SK-N-SH (cell line): ENCODE results near the gene GHR. TPM values are rescaled to one million over a fixed set of nuclear protein-coding genes. Genes with fewer than 3 reads are reported as not detected.

Source experiments
- CTCF ChIA-PET: fragments of 300-600, 350-600 bp; formaldehyde crosslinking; extraction: SDS; loops from one replicate; lab custom pipeline; 2021; lab: Yijun Ruan, JAX
- POLR2A ChIA-PET: fragments of 350-600 bp; sonication (Branson Sonifier 250); formaldehyde crosslinking; extraction: SDS; loops from one replicate; lab custom pipeline; 2020; ENCODE audit warnings: antibody characterized with exemption, inconsistent platforms; lab: Yijun Ruan, JAX
- DNase-seq: peaks from one replicate; pipeline ENCODE4 v3.0.0; 2012
- H2AFZ ChIP-seq: fragments of 200-600 bp; sonication (generic); 2 replicates; pipeline ENCODE4 v1.8.1; 2016; ENCODE audit warnings: antibody characterized with exemption, mild to moderate bottlenecking, low read depth
- H3F3A ChIP-seq: fragments of 200-600 bp; sonication (generic); replicated peaks from 2 replicates; pipeline ENCODE3; 2016; ENCODE audit warnings: antibody characterized with exemption, mild to moderate bottlenecking; ENCODE audit not compliant: insufficient read depth
- H3K27ac ChIP-seq, 2 experiments: fragments of 200-500 bp in 1 of 2; fragments of 200-600 bp in 1 of 2; sonication (Bioruptor generic) in 1 of 2; sonication (generic), shearing (Covaris generic) in 1 of 2; 2 replicates each; pipeline versions ENCODE4 v1.5.1 to v1.6.1; 2014 to 2016; ENCODE audit warnings: low read depth in 2 of 2, inconsistent platforms in 1 of 2, low read length in 1 of 2, mild to moderate bottlenecking in 1 of 2, mixed read lengths in 1 of 2
- H3K27me3 ChIP-seq: fragments of 200-600 bp; sonication (generic), shearing (Covaris generic); 2 replicates; pipeline ENCODE4 v1.6.1; 2016; ENCODE audit warnings: mixed run types; ENCODE audit not compliant: insufficient read depth
- H3K36me3 ChIP-seq, 2 experiments: fragments of 200-500 bp in 1 of 2; fragments of 200-600 bp in 1 of 2; sonication (Bioruptor generic) in 1 of 2; sonication (generic) in 1 of 2; replicated peaks in 1 of 2; 2 replicates each; pipeline versions ENCODE3 to v1.5.1; 2014 to 2016; ENCODE audit warnings: low read length in 1 of 2, mild to moderate bottlenecking in 1 of 2; ENCODE audit not compliant: insufficient read depth in 2 of 2, control insufficient read depth in 1 of 2
- H3K4me1 ChIP-seq, 2 experiments: fragments of 200-500 bp in 1 of 2; fragments of 200-600 bp in 1 of 2; sonication (Bioruptor generic) in 1 of 2; sonication (generic), shearing (Covaris generic) in 1 of 2; 2 replicates each; pipeline versions ENCODE4 v1.5.1 to v1.6.1; 2014 to 2016; ENCODE audit warnings: low read depth in 1 of 2, low read length in 1 of 2, mixed run types in 1 of 2; ENCODE audit not compliant: insufficient read depth in 2 of 2, control insufficient read depth in 1 of 2
- H3K4me2 ChIP-seq: fragments of 200-600 bp; sonication (generic), shearing (Covaris generic); 2 replicates; pipeline ENCODE4 v1.6.1; 2017; ENCODE audit warnings: mixed run types
- H3K4me3 ChIP-seq, 2 experiments: fragments of 200-500 bp in 1 of 2; fragments of 200-600 bp in 1 of 2; sonication (Bioruptor generic) in 1 of 2; sonication (generic), shearing (Covaris generic) in 1 of 2; 2 replicates each; pipeline versions ENCODE4 v1.5.1 to v1.8.1; 2014 to 2016; ENCODE audit warnings: low read depth in 2 of 2, inconsistent platforms in 1 of 2, low read length in 1 of 2, mild to moderate bottlenecking in 1 of 2, mixed read lengths in 1 of 2, moderate library complexity in 1 of 2
- H3K79me2 ChIP-seq: fragments of 200-600 bp; sonication (generic); 2 replicates; pipeline ENCODE4 v1.8.1; 2017; ENCODE audit warnings: mild to moderate bottlenecking; ENCODE audit not compliant: insufficient read depth
- H3K9ac ChIP-seq: fragments of 200-600 bp; sonication (generic); 2 replicates; pipeline ENCODE4 v1.6.1; 2017; ENCODE audit warnings: mixed run types
- H3K9me2 ChIP-seq: fragments of 200-600 bp; sonication (generic); 2 replicates; pipeline ENCODE4 v1.6.1; 2017; ENCODE audit warnings: mixed run types
- H3K9me3 ChIP-seq: fragments of 200-600 bp; sonication (generic); 2 replicates; pipeline ENCODE4 v1.6.1; 2017; ENCODE audit warnings: mixed run types, mild to moderate bottlenecking, moderate library complexity
- H4K20me1 ChIP-seq: fragments of 200-600 bp; sonication (generic); 2 replicates; pipeline ENCODE4 v1.6.1; 2017; ENCODE audit warnings: mild to moderate bottlenecking, mixed run types; ENCODE audit not compliant: insufficient read depth
- ELF1 ChIP-seq: IDR thresholded peaks from 2 replicates; pipeline ENCODE4 v1.4.0; 2012
- EP300 ChIP-seq, 2 experiments: IDR thresholded peaks; 2 replicates each; pipeline versions ENCODE4 v1.4.0 to v1.6.1; 2012; ENCODE audit warnings: borderline replicate concordance in 1 of 2, low read depth in 1 of 2, low read length in 1 of 2
- EZH2phosphoT487 ChIP-seq: fragments of 200-600 bp; sonication (generic); IDR thresholded peaks from 2 replicates; pipeline ENCODE4 v1.6.1; 2017; ENCODE audit warnings: low read depth, mixed run types, mild to moderate bottlenecking, antibody characterized with exemption, moderate library complexity, borderline replicate concordance
- FOSL2 ChIP-seq: IDR thresholded peaks from 2 replicates; pipeline ENCODE4 v1.4.0; 2012; ENCODE audit warnings: low read depth, mild to moderate bottlenecking, moderate library complexity, borderline replicate concordance
- FOXJ3 ChIP-seq: sonication (generic); formaldehyde crosslinking; IDR thresholded peaks from 2 replicates; pipeline ENCODE4 v1.5.1; 2020; ENCODE audit warnings: mild to moderate bottlenecking, missing genetic modification reagents
- FOXM1 ChIP-seq: IDR thresholded peaks from 2 replicates; pipeline ENCODE4 v1.4.0; 2012; ENCODE audit warnings: low read depth, mild to moderate bottlenecking
- GABPA ChIP-seq: IDR thresholded peaks from 2 replicates; pipeline ENCODE4 v1.4.0; 2012; ENCODE audit warnings: low read depth, mild to moderate bottlenecking
- GATA2 ChIP-seq: sonication (generic); formaldehyde crosslinking; IDR thresholded peaks from 2 replicates; pipeline ENCODE4 v1.5.0; 2020; ENCODE audit warnings: mild to moderate bottlenecking, missing genetic modification reagents
- IRF3 ChIP-seq: fragments of 150-350 bp; IDR thresholded peaks from 2 replicates; pipeline ENCODE4 v1.6.1; 2016; ENCODE audit warnings: mild to moderate bottlenecking, low read depth, low read length
- JUND ChIP-seq: IDR thresholded peaks from 2 replicates; pipeline ENCODE4 v1.4.0; 2012
- MAX ChIP-seq: IDR thresholded peaks from 2 replicates; pipeline ENCODE4 v1.4.0; 2012; ENCODE audit warnings: low read depth
- MEF2A ChIP-seq: IDR thresholded peaks from 2 replicates; pipeline ENCODE4 v1.4.0; 2012; ENCODE audit warnings: low read depth, borderline replicate concordance
- MXI1 ChIP-seq: IDR thresholded peaks from 2 replicates; pipeline ENCODE4 v1.6.1; 2012; ENCODE audit warnings: mild to moderate bottlenecking, low read depth, low read length, improper control_type of control experiment
- POLR2AphosphoS5 ChIP-seq: IDR thresholded peaks from 2 replicates; pipeline ENCODE4 v1.6.1; 2012; ENCODE audit warnings: low read depth, low read length
- RAD21 ChIP-seq: IDR thresholded peaks from 2 replicates; pipeline ENCODE4 v1.6.1; 2012; ENCODE audit warnings: mild to moderate bottlenecking, low read length
- RCOR1 ChIP-seq: fragments of 150-350 bp; IDR thresholded peaks from 2 replicates; pipeline ENCODE4 v1.6.1; 2017; ENCODE audit warnings: antibody characterized with exemption, low read length
- RFX5 ChIP-seq: IDR thresholded peaks from 2 replicates; pipeline ENCODE4 v1.6.1; 2012; ENCODE audit warnings: mild to moderate bottlenecking, improper control_type of control experiment, low read length
- SMC3 ChIP-seq: IDR thresholded peaks from 2 replicates; pipeline ENCODE4 v1.6.1; 2012; ENCODE audit warnings: low read depth, low read length, improper control_type of control experiment
- TAF1 ChIP-seq: IDR thresholded peaks from 2 replicates; pipeline ENCODE4 v1.6.1; 2012; ENCODE audit warnings: low read depth, mild to moderate bottlenecking, low read length, moderate library complexity, borderline replicate concordance
- TCF12 ChIP-seq: IDR thresholded peaks from 2 replicates; pipeline ENCODE4 v1.4.0; 2012
- TEAD4 ChIP-seq: IDR thresholded peaks from 2 replicates; pipeline ENCODE4 v1.4.0; 2012; ENCODE audit warnings: mild to moderate bottlenecking, borderline replicate concordance; ENCODE audit not compliant: insufficient read depth
- USF2 ChIP-seq: fragments of 150-350 bp; IDR thresholded peaks from 2 replicates; pipeline ENCODE4 v1.6.1; 2017; ENCODE audit warnings: antibody characterized with exemption, low read length, low read depth, borderline replicate concordance
- ZBTB33 ChIP-seq: IDR thresholded peaks from 2 replicates; pipeline ENCODE4 v1.4.0; 2012; ENCODE audit warnings: low read depth, borderline replicate concordance
- WGBS: methylation state at CpG from one replicate; pipeline ENCODE4 v1.1.6; 2017; ENCODE audit warnings: low lambda C conversion rate; 5-methylcytosine and 5-hydroxymethylcytosine counted together
- polyA plus RNA-seq, 3 experiments: library from polyadenylated mRNA; depleted of rRNA; stranded (reverse); fragments of >200 nt; gene quantifications; 2 replicates each; pipeline ENCODE4 v1.2.3, GENCODE V29; 2012
- TF ChIP-seq, protein P1 (sequence below): IDR thresholded peaks from 2 replicates; pipeline ENCODE4; 2012

The GHR gene
- polyA plus RNA-seq, 1 of the 3 experiments (the other 2 are of a cell fraction): 0.03 TPM

DNA sequence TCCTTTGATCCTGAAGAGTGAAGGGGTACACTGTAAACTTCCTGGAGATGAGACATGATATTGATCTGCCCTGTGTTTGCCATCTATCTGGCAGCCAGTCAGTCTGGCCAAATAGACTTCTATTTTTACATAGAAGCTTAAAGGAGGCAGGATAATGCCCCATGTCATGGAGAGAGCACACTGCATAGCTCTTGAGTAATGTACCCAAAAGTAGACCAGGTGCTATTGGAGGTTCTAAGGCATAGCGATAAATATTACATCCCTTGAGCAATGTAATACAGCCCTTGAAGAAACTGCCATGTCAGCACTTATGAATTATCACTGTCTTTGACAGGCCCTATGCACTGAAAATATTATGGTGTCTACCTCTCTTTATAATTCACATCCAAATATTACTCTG lies 131.8 kb downstream of the GHR start:
- ChIA-PET POLR2A (no interaction called here), CTCF (no interaction called here)
- no peak for DNase-seq
- WGBS: 89% methylated on average over 1 of the region's 1 CpG
- TF ChIP-seq TEAD4: no peak
- no peak for TF ChIP-seq GABPA
- TF ChIP-seq FOSL2: no peak
- TF ChIP-seq SMC3: no peak
- no peak for TF ChIP-seq RAD21
- no peak for TF ChIP-seq RFX5
- no peak for TF ChIP-seq POLR2AphosphoS5
- TF ChIP-seq ZBTB33: no peak
- no peak for TF ChIP-seq GATA2 (CRISPR knock-in tag)
- TF ChIP-seq EZH2phosphoT487: no peak
- no peak for TF ChIP-seq EP300 (IDR thresholded peaks at IDR 0.05; ENCODE audit: borderline replicate concordance in 1 of 2, low read depth in 1 of 2, low read length in 1 of 2)
- no peak for TF ChIP-seq RCOR1
- no peak for TF ChIP-seq USF2
- no peak for TF ChIP-seq FOXM1
- TF ChIP-seq TCF12: no peak
- no peak for TF ChIP-seq MAX
- Histone ChIP-seq H3K9ac (no peak overlapping the region), H3K9me2 (no peaks in the 10 kb centered on the region), H3K9me3 (no peaks in the 10 kb centered on the region), H4K20me1 (no peaks in the 10 kb centered on the region), H3K27me3 (no peaks in the 10 kb centered on the region), H3K4me1 (no peaks in the 10 kb centered on the region), H3K4me2 (no peak overlapping the region), H3K4me3 (no peak overlapping the region), H3K79me2 (no peaks in the 10 kb centered on the region), H2AFZ (no peak overlapping the region), H3K36me3 (no peaks in the 10 kb centered on the region), H3K27ac (no peak overlapping the region), H3F3A (no peaks in the 10 kb centered on the region)

- Histone ChIP-seq H3K79me2 (no peaks in the 10 kb centered on the region), H3K27me3 (no peaks in the 10 kb centered on the region), H3K9ac (no peak overlapping the region), H3K9me2 (no peaks in the 10 kb centered on the region), H3F3A (no peaks in the 10 kb centered on the region), H3K4me3 (no peak overlapping the region), H3K9me3 (no peaks in the 10 kb centered on the region), H3K4me2 (no peak overlapping the region), H3K4me1 (no peaks in the 10 kb centered on the region), H2AFZ (no peak overlapping the region), H3K36me3 (no peaks in the 10 kb centered on the region), H4K20me1 (no peaks in the 10 kb centered on the region), H3K27ac (no peak overlapping the region)
- POLR2A ChIA-PET: no interaction called here
- DNase-seq: no peak
- CTCF ChIA-PET: no interaction called here
- 0% methylated on average over 6 of the region's 6 CpGs for WGBS
- TF ChIP-seq FOSL2 (no peak), TAF1 (no peak), RCOR1 (no peak), MEF2A (no peak), FOXJ3 (CRISPR knock-in tag) (no peak), EZH2phosphoT487 (no peak), TCF12 (no peak), POLR2AphosphoS5 (no peak), EP300 (IDR thresholded peaks at IDR 0.05; ENCODE audit: borderline replicate concordance in 1 of 2, low read depth in 1 of 2, low read length in 1 of 2) (no peak), JUND (no peak), GATA2 (CRISPR knock-in tag) (no peak), MXI1 (no peak), USF2 (no peak), ELF1 (no peak), RFX5 (no peak), IRF3 (no peak)
- TF ChIP-seq, protein P1, sequence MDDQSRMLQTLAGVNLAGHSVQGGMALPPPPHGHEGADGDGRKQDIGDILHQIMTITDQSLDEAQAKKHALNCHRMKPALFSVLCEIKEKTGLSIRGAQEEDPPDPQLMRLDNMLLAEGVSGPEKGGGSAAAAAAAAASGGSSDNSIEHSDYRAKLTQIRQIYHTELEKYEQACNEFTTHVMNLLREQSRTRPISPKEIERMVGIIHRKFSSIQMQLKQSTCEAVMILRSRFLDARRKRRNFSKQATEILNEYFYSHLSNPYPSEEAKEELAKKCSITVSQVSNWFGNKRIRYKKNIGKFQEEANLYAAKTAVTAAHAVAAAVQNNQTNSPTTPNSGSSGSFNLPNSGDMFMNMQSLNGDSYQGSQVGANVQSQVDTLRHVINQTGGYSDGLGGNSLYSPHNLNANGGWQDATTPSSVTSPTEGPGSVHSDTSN: no peak
Measured at GRCh38 chr5:42555797-42556196, 132.6 kb downstream of the GHR start.
